Measurements from ENCODE around the gene MYO15A. TPM values are rescaled to one million over a fixed set of nuclear protein-coding genes. Genes with fewer than 3 reads are reported as not detected.

MYO15A gene
- total RNA-seq, 1 donor from 2014 or later = 0.25 TPM

GRCh38 chr17:18120461-18121017 is 12.0 kb downstream of the MYO15A start:
- Histone ChIP-seq H3K4me3 (no peak overlapping the region), H3K27me3 (ENCODE audit: low read depth) (no peaks in the 10 kb centered on the region), H3K27ac (replicated peaks) (no peak overlapping the region), H3K9me3 (replicated peaks) (peaks cover 14% of the 10 kb centered on the region), H3K4me1 (no peaks in the 10 kb centered on the region), H3K36me3 (no peaks in the 10 kb centered on the region)
- DNase-seq = no peak
- no peak for TF ChIP-seq CTCF (IDR thresholded peaks at IDR 0.05; ENCODE audit: borderline replicate concordance)
- intact Hi-C loops (cut with micrococcal nuclease) = no loop called here

- TF ChIP-seq CTCF (IDR thresholded peaks at IDR 0.05; ENCODE audit: borderline replicate concordance) = no peak
- DNase-seq = no peak
- no peak overlapping the region for H3K4me3 ChIP-seq
- no peaks in the 10 kb centered on the region for H3K27me3 ChIP-seq (ENCODE audit: low read depth)
- H3K4me1 ChIP-seq = no peaks in the 10 kb centered on the region
- peaks cover 14% of the 10 kb centered on the region for H3K9me3 ChIP-seq (replicated peaks)
- H3K27ac ChIP-seq (replicated peaks) = no peak overlapping the region
- intact Hi-C loops (cut with micrococcal nuclease) = no loop called here
- H3K36me3 ChIP-seq = no peaks in the 10 kb centered on the region
Measured at GRCh38 chr17:18121144-18121910, 12.8 kb downstream of the MYO15A start.

- Histone ChIP-seq H3K27ac (replicated peaks) (no peak overlapping the region), H3K27me3 (ENCODE audit: low read depth) (no peaks in the 10 kb centered on the region), H3K4me1 (no peaks in the 10 kb centered on the region), H3K4me3 (no peak overlapping the region), H3K9me3 (replicated peaks) (peaks cover 14% of the 10 kb centered on the region), H3K36me3 (no peaks in the 10 kb centered on the region)
- DNase-seq = no peak
- no peak for TF ChIP-seq CTCF (IDR thresholded peaks at IDR 0.05; ENCODE audit: borderline replicate concordance)
- intact Hi-C loops (cut with micrococcal nuclease) = no loop called here
Measured at GRCh38 chr17:18122990-18123753, 14.6 kb downstream of the MYO15A start.

- no peak for DNase-seq
- intact Hi-C loops (cut with micrococcal nuclease) = no loop called here
- no peaks in the 10 kb centered on the region for H3K4me1 ChIP-seq
Measured at GRCh38 chr17:18124345-18125126, 16.0 kb downstream of the MYO15A start.

More at GRCh38 chr17:18124345-18125126, 16.0 kb downstream of the MYO15A start:
- no peaks in the 10 kb centered on the region for H3K36me3 ChIP-seq
- H3K27ac ChIP-seq (replicated peaks) = no peak overlapping the region
- H3K9me3 ChIP-seq (replicated peaks) = peaks cover 8% of the 10 kb centered on the region
- TF ChIP-seq CTCF (IDR thresholded peaks at IDR 0.05; ENCODE audit: borderline replicate concordance) = no peak
- no peak overlapping the region for H3K4me3 ChIP-seq
- H3K27me3 ChIP-seq (ENCODE audit: low read depth) = no peaks in the 10 kb centered on the region
